ENCODE measurements around the gene KCNQ2.

DNA sequence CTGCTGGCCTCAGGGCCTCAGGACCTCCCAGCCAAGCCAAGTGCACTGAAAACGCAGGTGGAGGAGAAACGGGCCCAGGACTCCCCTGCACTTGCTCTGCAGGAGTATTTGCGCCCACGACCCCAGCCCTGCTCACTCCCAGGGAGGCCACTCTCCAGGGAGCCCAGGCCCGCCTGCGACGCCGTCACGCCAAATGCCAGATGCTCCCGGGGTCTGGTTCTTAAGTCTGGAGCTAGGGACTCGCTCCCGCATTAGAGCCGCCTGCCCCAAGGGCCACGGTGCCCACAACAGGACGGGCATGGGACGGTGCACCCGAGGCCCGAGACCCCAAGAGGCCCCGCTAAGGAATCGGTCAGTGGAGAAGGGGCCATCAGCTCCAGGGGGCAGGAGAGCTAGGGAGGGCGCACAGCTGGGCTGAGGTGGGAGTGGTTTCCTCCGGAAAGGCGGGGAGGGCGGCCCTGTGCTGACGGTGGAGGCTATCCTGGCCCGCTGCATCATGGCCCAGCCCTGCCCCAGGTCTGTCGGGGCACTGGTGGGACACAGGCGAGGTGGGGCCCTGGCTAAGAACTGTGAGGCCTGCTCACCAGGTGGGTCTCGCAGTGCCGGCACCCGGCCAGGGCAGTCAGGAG, 67.2 kb downstream of the KCNQ2 start:
- TF ChIP-seq, protein P1, sequence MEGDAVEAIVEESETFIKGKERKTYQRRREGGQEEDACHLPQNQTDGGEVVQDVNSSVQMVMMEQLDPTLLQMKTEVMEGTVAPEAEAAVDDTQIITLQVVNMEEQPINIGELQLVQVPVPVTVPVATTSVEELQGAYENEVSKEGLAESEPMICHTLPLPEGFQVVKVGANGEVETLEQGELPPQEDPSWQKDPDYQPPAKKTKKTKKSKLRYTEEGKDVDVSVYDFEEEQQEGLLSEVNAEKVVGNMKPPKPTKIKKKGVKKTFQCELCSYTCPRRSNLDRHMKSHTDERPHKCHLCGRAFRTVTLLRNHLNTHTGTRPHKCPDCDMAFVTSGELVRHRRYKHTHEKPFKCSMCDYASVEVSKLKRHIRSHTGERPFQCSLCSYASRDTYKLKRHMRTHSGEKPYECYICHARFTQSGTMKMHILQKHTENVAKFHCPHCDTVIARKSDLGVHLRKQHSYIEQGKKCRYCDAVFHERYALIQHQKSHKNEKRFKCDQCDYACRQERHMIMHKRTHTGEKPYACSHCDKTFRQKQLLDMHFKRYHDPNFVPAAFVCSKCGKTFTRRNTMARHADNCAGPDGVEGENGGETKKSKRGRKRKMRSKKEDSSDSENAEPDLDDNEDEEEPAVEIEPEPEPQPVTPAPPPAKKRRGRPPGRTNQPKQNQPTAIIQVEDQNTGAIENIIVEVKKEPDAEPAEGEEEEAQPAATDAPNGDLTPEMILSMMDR (IDR thresholded peaks at IDR 0.05): no peak
- TF ChIP-seq POLR2A (IDR thresholded peaks at IDR 0.05) (no peak), POLR2AphosphoS5 (IDR thresholded peaks at IDR 0.05) (no peak)

Data from prostate gland (tissue), 2 donors.